ENCODE results near the gene ABCA1. TPM values are rescaled to one million over a fixed set of nuclear protein-coding genes. Genes with fewer than 3 reads are reported as not detected.

The ABCA1 gene
- total and polyA plus RNA-seq, 2 of the 4 experiments (the other 2 are of a cell fraction): 5.8 to 52.2 TPM

- Histone ChIP-seq H2BK5ac (ENCODE audit: low read depth, low read length, poor library complexity, severe bottlenecking) (peak overlapping the region; percentile 20), H3K9me1 (ENCODE audit: insufficient read depth, low read length) (0 out of 2 replicates have a peak, but pooled peaks cover 3% of the 10 kb centered on the region), H3K9me3 (ENCODE audit: control insufficient read depth, insufficient read depth, low read length) (no peaks in the 10 kb centered on the region), H3K14ac (replicated peaks; ENCODE audit: low read depth, low read length) (no peak overlapping the region), H3K9ac (ENCODE audit: low read depth, low read length) (peak overlapping the region; percentile 26; the same call in 1 of the 2 replicates), H3K4me3 (ENCODE audit: insufficient read depth, low read depth, low read length) (no peak overlapping the region), H4K5ac (ENCODE audit: low read depth, low read length) (no peak overlapping the region), H2AFZ (replicated peaks; ENCODE audit: low read length, poor library complexity) (no peak overlapping the region), H3K27me3 (ENCODE audit: control insufficient read depth, insufficient read depth, low read length) (no peaks in the 10 kb centered on the region), H4K91ac (ENCODE audit: insufficient read depth, low read depth, low read length) (no peak overlapping the region), H3K36me3 (ENCODE audit: control insufficient read depth, insufficient read depth, low read length) (peaks cover 5% of the 10 kb centered on the region), H3K4me2 (ENCODE audit: low read depth, low read length) (peak overlapping the region; percentile 20; the same call in 1 of the 2 replicates), H2BK20ac (ENCODE audit: low read depth, low read length) (no peak overlapping the region), H4K8ac (ENCODE audit: low read depth in 2 of 2, low read length in 2 of 2) (peak overlapping the region in 1 of 2 experiments; percentile 33; a peak in 1 of 4 replicates), H3K23ac (ENCODE audit: low read depth, low read length) (no peak overlapping the region), H2BK15ac (ENCODE audit: low read depth, low read length) (no peak overlapping the region), H2AK5ac (ENCODE audit: low read depth, low read length) (no peak overlapping the region), H3K56ac (ENCODE audit: extremely low read depth, insufficient read depth, low read length) (no peak overlapping the region), H3K4me1 (ENCODE audit: control insufficient read depth, insufficient read depth, low read length) (peaks cover 12% of the 10 kb centered on the region), H3K27ac (ENCODE audit: insufficient read depth, low read length) (no peak overlapping the region), H4K20me1 (ENCODE audit: insufficient read depth, low read length) (peaks cover 58% of the 10 kb centered on the region; the same call in 1 of the 2 replicates), H3K18ac (ENCODE audit: low read depth, low read length) (peak overlapping the region; percentile 14; the same call in 1 of the 2 replicates), H3K4ac (ENCODE audit: low read depth, low read length) (no peak overlapping the region), H3K79me1 (ENCODE audit: low read depth in 1 of 2, low read length in 2 of 2) (peaks cover 28 to 55% of the 10 kb centered on the region in 2 experiments), H2AK9ac (replicated peaks; ENCODE audit: low read depth, low read length, poor library complexity) (no peak overlapping the region), H2BK120ac (ENCODE audit: low read depth, low read length) (no peak overlapping the region)
- WGBS, 2 experiments (ENCODE audit: extremely low coverage in 2 of 2, insufficient read length in 1 of 2): no CpG with 5 or more reads among the region's 3 CpGs
- in situ Hi-C loops (cut with MboI; ENCODE audit: low sequenced_read_pairs) (loop anchor here (5.0 kb wide), 3 partner anchors 59 to 496 kb away; no protein-coding TSS in a partner anchor), intact Hi-C loops (cut with micrococcal nuclease) (no loop called here), dilution Hi-C loops (cut with HindIII; ENCODE audit: low sequenced_read_pairs, unreplicated experiment) (no loop called here)
- ChIA-PET POLR2A (ENCODE audit: unreplicated experiment) (interaction anchor here (0.6 kb wide), 1 partner anchor 320 kb away, joined by 4 read pairs; no protein-coding TSS in a partner anchor), CTCF (interaction anchor here (0.6 to 1.1 kb wide), 2 partner anchors 58 to 235 kb away, joined by 3 read pairs; no protein-coding TSS in a partner anchor)
- TF ChIP-seq CHD1 (IDR thresholded peaks at IDR 0.05; ENCODE audit: low read depth, low read length) (no peak), SMC3 (IDR thresholded peaks at IDR 0.05; ENCODE audit: low read depth, low read length) (no peak), FOS (IDR thresholded peaks at IDR 0.05; ENCODE audit: low read depth, low read length) (no peak), CTCF (conservative IDR thresholded peaks at IDR 0.05; ENCODE audit: low read depth, low read length) (no peak), POLR2A (IDR thresholded peaks at IDR 0.05; ENCODE audit: low read depth, low read length) (no peak), BHLHE40 (IDR thresholded peaks at IDR 0.05; ENCODE audit: low read depth, low read length) (no peak), MAFK (IDR thresholded peaks at IDR 0.05; ENCODE audit: low read depth, low read length) (no peak), RFX5 (IDR thresholded peaks at IDR 0.05; ENCODE audit: low read depth, low read length) (no peak), RCOR1 (IDR thresholded peaks at IDR 0.05; ENCODE audit: insufficient replicate concordance, low read length) (no peak), RAD21 (IDR thresholded peaks at IDR 0.05; ENCODE audit: low read length) (no peak)
- ATAC-seq (ENCODE audit: low read depth) (peak; percentile 25; the same call in 1 of the 2 replicates), DNase-seq (no peak)
- no TSS peak for BruUV-seq (replicated peaks)
Measured at GRCh38 chr9:104921067-104921741, 6.8 kb downstream of the ABCA1 start.
